ENCODE results near the gene ANKRD16.
"Not testable (repeated sequence)": the region's sequence is repeated elsewhere in the genome, so short reads cannot be mapped to it uniquely, and the experiment has no call there.

The ANKRD16 gene

DNA sequence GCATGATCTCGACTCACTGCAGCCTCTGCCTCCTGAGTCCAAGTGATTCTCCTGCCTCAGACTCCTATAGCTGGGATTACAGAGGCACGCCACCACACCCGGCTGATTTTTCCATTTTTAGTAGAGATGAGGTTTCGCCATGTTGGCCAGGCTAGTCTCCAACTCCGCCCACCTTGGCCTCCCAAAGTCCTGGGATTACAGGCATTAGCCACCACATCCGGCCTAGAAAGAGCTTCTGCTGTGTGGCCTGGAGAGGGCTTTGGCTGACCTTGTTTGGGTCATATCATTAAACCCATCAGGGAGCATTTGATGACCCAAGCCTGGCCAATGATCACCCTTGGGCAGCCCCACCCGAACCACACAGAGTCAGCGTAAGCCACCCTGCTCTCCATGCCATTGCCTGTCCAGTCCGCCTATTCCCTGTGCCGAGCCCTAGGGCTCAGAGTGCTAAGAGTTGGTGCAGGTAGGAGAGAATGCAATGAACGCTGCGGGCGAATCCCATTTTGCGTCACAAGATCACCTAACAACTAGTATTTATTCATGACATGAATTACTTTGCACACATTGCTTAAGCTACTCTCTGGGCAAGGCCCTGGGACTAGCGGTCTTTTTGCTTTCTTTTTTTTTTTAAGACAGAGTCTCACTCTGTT, 54.1 kb downstream of the ANKRD16 start:
- no peak for DNase-seq (ENCODE audit: low read depth, low spot score)

DNA sequence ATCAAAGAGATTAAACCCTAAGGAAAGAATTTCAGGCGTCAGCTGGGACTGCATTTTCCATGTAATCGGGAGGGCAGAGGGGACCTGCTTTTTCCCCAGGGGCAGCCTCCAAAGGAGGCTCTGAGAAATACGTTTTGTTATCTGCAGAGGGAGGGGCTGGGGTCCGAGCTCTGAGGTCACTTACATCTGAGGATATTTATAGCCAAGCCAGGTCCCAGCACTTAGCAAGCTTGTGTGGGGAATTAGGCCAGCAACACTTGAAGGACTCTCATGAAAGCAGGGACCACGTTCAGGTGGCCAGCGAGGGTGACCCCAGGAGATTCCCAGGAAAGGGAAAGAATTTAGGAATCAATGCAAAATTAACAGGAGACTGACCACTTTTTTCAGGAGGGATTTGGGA, 55.9 kb downstream of the ANKRD16 start:
- peak; percentile 21 for DNase-seq (ENCODE audit: low read depth, low spot score)

DNA sequence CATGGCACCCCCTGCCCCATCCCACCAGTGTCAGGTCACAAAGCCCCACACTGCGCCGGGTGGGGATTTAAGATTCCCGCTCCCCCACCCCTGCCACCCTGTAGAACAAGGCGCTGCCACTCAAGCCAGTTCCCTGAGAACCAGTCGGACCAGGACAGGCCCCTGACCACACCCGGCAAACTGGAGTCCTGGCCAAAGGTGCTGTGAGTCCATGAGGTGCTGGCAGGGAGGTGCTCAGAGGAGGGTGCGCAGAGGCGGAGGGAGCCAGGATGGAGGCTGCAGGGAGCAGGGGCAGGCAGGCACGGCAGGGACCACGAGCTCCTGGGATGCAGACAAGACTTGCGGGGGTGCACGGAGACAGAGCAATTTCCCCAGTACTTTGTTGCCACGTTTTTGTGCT, 56.7 kb downstream of the ANKRD16 start:
- DNase-seq (ENCODE audit: low read depth, low spot score): no peak

DNA sequence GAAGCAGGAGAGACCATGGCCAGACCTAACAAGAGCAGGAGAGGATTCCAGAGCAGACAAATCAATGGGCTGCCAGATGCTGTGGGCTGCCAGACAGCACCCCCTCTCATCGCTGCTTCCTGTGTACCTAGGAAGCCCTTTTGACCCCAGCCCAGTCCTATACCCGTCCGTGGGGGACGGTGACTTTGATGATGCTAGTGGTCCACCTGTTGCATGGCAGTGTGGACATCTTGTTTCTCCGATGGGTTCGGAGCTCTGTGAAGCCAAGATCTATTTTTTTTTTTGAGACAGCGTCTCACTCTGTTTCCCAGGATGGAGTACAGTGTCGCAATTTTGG, 58.3 kb downstream of the ANKRD16 start:
- DNase-seq (ENCODE audit: low read depth, low spot score): no peak

DNA sequence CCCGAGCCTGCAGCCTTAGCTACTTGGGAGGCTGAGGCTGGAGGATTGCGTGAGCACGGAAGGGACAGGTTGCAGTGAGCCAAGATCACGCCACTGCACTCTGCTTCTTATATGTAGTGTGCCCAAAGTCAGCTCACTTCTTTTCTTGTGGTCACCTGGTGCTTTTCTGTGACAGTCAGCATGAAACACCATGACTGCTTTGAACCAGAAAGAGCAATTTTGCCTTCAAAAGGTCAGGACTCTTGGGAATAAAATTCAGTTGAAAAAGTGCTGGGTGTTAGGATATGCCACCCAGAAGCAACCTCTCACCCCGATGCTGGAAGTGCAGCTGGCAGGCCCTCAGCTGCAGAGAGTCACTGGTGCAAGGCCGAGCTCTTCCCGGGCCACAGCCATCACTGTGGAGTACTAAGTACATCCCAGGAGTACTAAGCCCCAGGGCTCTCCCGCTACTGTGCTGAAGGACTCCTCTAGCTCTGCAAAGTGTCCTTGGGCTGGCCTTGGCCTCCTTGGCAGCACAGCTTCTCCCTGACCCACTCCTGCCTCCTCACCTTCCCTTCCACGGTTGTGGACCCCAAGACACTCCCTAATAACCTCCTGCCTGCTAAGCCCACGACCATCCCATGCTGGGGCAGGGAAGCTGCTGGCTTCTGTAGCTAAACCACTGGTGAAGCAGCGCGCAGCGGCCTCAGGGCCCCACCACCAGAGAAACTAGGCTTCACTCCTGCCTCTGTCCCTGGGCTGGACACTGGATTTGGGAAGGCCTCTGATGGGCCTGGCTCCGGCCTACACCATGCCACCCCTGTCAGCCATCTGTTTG, 58.9 kb downstream of the ANKRD16 start:
- DNase-seq (ENCODE audit: low read depth, low spot score): no peak

DNA sequence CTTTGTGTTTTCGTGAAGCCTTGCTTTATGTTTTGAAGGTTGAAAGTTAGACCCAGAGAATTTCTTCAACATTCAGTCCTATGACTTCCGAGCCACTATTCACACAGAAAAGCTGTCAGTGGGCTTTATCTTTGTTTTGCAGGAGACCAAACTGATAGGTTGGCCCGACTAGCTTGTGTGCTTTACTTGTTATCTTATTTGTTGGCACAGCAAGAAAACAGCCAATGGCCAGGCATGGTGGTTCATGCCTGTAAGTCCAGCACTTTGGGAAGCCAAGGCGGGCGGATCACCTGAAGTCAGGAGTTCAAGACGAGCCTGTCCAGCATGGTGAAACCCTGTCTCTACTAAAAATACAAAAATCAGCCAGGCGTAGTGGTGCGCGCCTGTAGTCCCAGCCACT, 60.4 kb downstream of the ANKRD16 start:
- DNase-seq (ENCODE audit: low read depth, low spot score): no peak

DNA sequence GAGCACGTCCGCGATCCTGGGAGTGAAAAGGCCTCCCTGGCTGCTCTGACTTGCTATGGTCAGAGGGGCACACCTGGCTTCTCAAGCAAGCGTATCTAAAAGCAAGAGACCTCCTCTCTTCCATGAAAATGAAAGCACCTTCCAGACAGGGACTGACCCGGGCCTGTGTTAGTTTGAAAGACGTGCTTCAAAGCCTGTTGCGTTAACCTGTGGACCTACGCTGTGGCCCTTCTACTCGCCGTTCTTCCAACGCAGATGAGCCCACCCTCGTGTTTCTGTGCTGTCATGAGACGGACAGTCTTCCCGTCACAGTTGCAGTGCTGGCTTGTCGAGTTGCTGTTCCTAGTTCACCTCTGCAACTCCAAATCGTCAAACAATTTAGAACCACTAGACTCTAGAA, 61.0 kb downstream of the ANKRD16 start:
- DNase-seq (ENCODE audit: low read depth, low spot score): no peak

DNA sequence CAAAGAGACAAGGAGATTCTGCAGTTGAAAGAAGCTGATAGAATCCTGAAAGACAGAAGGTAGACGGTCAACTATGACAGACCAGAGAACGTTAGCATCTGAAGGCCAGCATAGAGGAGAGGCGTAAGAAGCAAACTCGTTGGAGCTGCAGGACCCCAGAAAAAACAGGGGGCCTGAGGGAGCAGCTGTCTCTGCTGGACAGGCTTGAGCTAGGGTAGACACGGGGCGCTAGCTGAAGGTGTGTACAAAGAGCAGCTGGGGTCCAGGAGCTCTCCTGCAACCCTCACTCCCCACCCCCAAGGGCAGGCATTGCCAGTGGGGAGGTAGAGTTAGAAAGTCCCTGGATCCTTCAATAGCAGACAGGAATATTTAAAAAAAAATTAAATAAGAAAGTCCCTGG, 61.9 kb downstream of the ANKRD16 start:
- DNase-seq (ENCODE audit: low read depth, low spot score): no peak

DNA sequence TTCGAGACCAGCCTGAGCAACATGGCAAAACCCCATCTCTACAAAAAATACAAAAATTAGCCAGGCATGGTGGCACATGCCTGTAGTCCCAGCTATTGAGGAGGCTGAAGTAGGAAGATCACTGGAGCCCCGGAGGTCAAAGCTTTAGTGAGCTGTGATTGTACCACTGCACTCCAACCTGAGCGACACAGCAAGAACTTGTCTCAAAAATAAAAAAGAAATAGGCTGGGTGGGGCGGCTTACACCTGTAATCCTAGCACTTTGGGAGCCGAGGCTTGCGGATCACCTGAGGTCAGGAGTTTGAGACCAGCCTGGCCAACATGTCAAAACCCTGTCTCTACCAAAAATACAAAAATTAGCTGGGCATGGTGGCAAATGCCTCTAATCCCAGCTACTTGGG, 63.2 kb downstream of the ANKRD16 start:
- DNase-seq (ENCODE audit: low read depth, low spot score): not testable (repeated sequence)

DNA sequence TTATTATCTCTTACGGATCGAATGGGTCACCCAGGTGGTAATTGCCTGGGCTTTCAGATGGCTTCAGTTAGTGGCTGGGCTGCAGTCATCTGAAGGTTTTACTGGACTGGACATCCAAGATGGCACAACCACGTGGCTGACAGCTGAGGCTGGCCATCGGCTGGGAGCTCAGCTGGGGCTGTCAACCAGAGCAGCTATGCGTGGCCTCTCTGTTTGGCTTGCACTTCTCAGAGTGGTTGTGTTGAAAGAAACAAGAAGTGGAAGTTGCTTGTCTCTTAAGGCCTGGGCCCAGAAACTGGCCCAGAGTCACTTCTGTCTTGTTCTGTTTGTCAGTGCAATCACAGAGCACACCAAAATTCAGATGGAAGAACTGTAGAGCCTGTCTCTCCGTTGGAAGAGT, 70.8 kb downstream of the ANKRD16 start:
- no peak for DNase-seq (ENCODE audit: low read depth, low spot score)

DNA sequence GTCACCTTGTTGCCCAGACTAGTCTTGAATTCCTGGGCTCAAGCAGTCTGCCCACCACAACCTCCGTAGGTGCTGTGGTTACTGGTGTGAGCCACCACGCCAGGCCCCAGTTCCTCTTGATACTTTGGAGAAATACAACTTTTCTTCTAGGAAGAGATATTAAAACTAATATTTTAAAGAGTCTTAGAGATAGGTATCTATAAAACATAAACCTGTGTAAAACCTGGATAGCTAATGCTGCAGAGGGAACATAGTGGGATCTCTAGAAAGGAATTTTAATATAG, 71.7 kb downstream of the ANKRD16 start:
- no peak for DNase-seq (ENCODE audit: low read depth, low spot score)

DNA sequence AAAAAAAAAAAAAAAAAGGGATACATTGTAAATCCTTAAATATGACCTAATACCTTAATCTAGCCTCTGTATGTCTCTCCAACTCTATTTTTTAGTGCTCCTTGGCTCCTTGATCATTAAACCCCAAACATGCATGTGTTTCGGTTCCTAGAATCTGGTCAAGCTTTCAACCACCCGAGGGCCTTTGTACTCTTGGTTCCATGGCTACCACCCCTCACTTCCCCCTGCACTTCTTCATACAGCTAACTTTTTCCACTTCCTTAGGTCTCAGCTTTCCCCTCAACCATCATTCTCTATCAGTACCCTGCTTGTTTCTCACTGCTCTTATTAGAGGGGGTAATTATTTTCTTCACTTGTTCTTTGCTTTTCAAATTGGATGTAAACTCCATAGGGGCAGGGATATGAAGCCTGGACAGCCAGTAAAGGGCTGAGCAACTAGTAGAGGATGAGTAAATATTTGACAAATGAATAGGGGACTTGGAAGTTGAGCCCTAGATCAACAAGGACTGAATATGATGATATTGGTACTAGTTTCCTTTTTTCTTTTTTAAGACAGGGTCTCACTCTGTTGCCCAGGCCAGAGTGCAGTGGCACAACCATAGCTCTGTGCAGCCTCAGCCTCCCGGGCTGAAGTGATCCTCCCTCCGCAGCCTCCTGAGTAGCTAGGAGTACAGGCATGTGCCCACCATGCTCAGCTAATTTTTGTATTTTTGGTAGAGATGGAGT, 72.2 kb downstream of the ANKRD16 start:
- no peak for DNase-seq (ENCODE audit: low read depth, low spot score)

DNA sequence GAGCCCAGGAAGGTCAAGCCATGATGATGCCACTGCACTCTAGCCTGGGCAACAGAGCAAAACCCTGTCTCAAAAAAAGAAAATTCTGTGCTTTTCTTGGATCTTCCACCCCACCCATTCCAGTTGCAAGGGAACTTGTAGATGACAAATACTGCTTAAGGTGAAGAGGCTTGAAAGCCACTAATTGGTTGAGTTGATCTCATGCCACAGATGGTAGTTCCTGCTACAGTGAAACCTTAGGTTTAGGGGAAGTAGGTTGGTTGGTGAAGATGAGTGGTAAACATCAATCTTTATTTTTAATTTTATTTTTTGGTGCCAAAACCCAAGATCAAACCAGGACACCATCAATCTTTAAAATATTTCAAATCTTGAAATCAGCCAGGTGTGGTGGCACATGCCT, 73.5 kb downstream of the ANKRD16 start:
- DNase-seq (ENCODE audit: low read depth, low spot score): no peak

DNA sequence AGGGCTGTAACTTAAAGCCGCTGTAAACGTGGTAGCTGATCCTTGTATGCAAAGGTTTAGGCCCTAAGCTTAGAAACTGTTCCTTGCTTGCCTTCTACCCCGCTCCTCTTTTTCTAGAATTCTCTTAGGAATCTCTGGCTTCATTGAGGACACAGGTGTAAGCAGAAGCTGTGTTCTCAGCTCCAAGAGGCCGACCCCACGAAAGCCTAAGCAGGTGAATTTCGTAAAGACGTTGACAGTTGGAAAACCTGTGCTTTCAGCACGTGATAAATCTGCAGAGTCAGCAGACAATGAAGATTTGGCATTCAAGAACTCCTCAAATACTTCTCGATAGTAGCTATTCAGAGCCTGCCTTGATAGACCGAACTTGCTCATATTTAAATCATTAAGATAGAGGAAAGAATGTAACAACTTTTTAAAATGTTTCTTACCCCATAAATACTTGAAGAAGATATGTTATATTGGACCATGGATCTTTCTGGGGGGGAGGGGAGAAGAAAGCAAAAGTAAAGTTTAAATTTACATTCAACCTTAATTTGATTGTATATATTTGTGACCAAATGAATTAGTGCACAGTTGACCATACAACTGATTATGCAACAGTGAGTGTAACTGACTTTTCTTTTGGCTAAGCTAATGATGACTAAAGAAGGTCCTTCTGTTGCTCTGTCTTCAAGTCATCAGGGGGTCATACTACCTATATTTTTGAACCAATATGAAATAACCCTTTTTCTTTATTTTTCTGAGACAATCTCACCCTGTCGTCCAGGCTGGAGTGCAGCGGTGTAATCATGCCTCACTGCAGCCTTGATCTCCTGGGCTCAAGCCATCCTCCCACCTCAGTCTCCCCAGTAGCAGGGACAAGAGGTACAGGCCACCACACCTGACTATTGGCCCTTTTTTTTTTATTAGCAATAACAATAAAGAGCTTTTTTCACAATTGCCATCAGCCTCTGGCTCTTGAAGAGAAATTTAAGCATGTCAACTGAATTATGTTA, 75.3 kb downstream of the ANKRD16 start:
- DNase-seq (ENCODE audit: low read depth, low spot score): no peak

DNA sequence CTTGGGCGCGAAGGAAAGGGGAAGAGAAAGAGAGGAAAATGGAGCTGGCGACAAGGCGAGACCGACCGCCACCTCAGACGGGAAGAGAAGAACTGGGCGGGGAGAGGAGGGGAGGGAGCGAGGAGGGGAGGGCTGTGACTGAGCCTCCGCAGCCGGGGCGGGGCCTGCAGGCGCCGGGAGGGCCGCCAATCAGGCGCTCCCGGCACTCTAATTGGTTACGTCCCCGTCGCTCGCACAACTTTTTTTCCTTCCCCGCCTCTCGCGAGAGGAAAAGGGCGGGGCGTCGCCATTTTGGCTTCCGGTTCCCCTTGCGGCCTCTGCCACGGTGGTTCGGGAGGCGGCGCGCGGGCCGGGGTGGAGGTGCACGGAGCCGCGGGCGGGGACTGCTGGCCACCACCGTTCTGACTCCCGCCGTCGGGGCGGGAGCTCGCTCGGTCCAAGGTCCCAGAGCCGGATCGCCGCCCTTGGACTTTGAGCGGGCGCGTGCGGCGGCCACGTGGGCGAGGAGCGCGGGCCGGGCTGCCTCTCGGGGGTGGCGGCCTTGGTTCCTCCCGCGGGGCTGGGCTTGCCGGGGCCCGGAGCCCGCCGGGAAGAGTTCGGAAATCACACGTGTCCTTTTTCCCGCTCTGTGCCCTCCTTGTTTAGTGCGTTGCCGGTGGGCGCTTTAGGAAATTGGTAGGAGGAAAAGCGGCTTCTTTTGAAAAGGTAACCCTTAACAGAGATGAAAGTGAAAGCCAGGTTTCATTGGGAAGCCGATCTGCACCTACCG, 76.2 kb downstream of the ANKRD16 start, which contains the start of gene GDI2:
TSS of gene GDI2 (minus strand) at position 94 of the 769 bp plus-strand sequence. CDS start 176 bp downstream, outside the sequence.
- DNase-seq (ENCODE audit: low read depth, low spot score): peak; percentile 98

DNA sequence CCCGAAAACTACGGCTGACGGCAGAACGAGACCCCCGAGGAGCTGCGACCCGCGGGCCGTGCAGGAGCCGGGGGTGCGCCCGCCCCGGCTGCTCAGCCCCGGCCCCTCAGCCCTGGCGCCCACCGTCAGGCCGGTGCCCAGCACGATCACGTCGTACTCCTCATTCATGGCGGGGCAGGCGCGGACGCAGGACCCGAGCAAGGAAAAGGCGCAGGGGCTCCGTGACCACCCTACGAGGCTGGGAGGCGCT, 76.7 kb downstream of the ANKRD16 start:
- no peak for DNase-seq (ENCODE audit: low read depth, low spot score)

DNA sequence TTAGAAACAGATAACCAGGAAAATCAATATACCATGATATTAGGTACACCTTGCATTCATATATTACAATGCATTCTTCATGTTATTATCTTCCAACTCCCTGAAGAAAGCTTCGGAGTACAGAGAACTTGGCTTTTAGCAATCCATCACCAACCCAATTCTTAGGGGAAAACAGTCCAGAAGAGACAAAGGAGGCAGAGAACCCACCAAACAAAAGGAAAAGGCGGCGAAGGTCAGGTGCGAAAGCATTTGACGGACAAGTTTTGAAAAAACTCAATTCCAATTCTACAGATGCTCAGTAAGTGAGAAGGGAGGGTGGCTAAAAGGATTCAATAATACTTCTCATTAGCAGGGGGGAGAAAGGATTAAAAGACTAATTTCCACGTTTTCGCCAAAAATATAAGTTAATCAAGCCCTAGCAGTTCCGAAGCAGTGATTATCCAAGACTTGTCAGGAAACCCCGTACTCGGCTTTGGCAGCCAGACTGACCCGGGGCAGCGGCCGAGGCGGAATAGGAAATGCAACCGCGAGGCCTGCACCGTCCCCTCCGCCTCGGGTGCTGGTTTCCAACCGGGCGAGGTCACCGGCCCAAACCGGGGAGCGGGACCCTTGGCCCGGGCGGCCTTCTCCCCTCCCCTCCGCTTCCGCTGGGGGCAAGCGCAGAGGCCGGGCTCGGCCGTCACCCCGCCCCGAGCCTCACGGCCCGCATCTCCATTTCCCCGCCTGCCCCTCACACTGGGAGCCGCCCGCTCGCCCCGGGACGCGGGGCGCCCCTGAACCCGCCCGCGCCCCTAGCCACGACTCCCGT, 77.2 kb downstream of the ANKRD16 start:
- DNase-seq (ENCODE audit: low read depth, low spot score): peak; percentile 58
